ENCODE data around the gene HSF5. TPM values are rescaled to one million over a fixed set of nuclear protein-coding genes. Genes with fewer than 3 reads are reported as not detected.

HSF5 gene
- total RNA-seq, 1 donor from 2014 or later, result 0.18 TPM

- DNase-seq (ENCODE audit: low spot score), result no peak
These were observed 101.5 kb downstream of the HSF5 start for GRCh38 chr17:58386708-58387107.

GRCh38 chr17:58385359-58385899, 102.8 kb downstream of the HSF5 start:
- DNase-seq (ENCODE audit: low spot score), result no peak

- no peak for DNase-seq (ENCODE audit: low spot score)
These were observed 103.3 kb downstream of the HSF5 start for GRCh38 chr17:58384897-58385296.

- no peak for DNase-seq (ENCODE audit: low spot score)
These were observed 104.2 kb downstream of the HSF5 start for GRCh38 chr17:58383892-58384462.

GRCh38 chr17:58382872-58383242, 105.4 kb downstream of the HSF5 start:
- DNase-seq (ENCODE audit: low spot score), result no peak

- DNase-seq (ENCODE audit: low spot score), result no peak
These were observed 105.9 kb downstream of the HSF5 start for GRCh38 chr17:58382108-58382871.

GRCh38 chr17:58381124-58382035, 106.8 kb downstream of the HSF5 start:
- DNase-seq (ENCODE audit: low spot score), result no peak

- DNase-seq (ENCODE audit: low spot score), result no peak
These were observed 107.7 kb downstream of the HSF5 start for GRCh38 chr17:58380207-58381123.

GRCh38 chr17:58379511-58379824, 108.7 kb downstream of the HSF5 start:
- no peak for DNase-seq (ENCODE audit: low spot score)

GRCh38 chr17:58378733-58379510, 109.3 kb downstream of the HSF5 start:
- DNase-seq (ENCODE audit: low spot score), result no peak

GRCh38 chr17:58377661-58378060, 110.5 kb downstream of the HSF5 start:
- no peak for DNase-seq (ENCODE audit: low spot score)

GRCh38 chr17:58377093-58377601, 111.1 kb downstream of the HSF5 start:
- DNase-seq (ENCODE audit: low spot score), result peak; percentile 79

GRCh38 chr17:58376472-58377000, 111.7 kb downstream of the HSF5 start:
- DNase-seq (ENCODE audit: low spot score), result no peak

GRCh38 chr17:58375811-58376210, 112.4 kb downstream of the HSF5 start:
- no peak for DNase-seq (ENCODE audit: low spot score)

GRCh38 chr17:58375256-58375655, 113.0 kb downstream of the HSF5 start:
- DNase-seq (ENCODE audit: low spot score), result no peak

GRCh38 chr17:58373923-58374322, 114.3 kb downstream of the HSF5 start:
- no peak for DNase-seq (ENCODE audit: low spot score)

GRCh38 chr17:58373003-58373402, 115.2 kb downstream of the HSF5 start:
- no peak for DNase-seq (ENCODE audit: low spot score)

- DNase-seq (ENCODE audit: low spot score), result no peak
These were observed 116.8 kb downstream of the HSF5 start for GRCh38 chr17:58371300-58371950.

- DNase-seq (ENCODE audit: low spot score), result no peak
These were observed 117.5 kb downstream of the HSF5 start for GRCh38 chr17:58370716-58371115.

- no peak for DNase-seq (ENCODE audit: low spot score)
These were observed 117.9 kb downstream of the HSF5 start for GRCh38 chr17:58370309-58370708.

Measured in ureter (tissue), 1 donor.